ENCODE measurements around the gene PLCE1. TPM values are rescaled to one million over a fixed set of nuclear protein-coding genes. Genes with fewer than 3 reads are reported as not detected.
A peak's percentile ranks its signal among the peaks of the same experiment; 100 is the strongest.

Gene PLCE1
- total and polyA plus RNA-seq, 2 of the 13 experiments (the other 11 are each of a cell fraction or from before 2014, with no cell fraction given) = 0.04 TPM; not detected in 1

DNA sequence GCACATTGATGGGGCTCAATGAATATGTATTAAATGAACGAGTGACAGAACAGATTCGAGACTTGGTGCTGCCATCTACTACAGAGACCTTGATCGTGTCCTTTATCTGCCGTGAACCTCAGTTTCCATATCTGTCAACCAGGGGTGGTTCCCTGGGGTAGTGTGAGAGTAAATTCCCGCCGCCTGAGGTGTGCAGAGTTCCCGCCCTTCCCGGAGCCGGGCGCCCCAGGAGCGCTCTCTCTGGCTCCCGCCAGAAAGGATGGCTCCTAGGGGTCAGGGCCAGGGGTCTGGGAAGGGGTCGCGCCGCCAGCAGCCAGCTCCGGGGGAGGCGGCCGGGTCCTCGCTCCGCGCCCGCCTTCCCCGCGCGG lies 333 bp upstream of the PLCE1 start:
- intact Hi-C loops (cut with micrococcal nuclease; ENCODE audit: unreplicated experiment) = no loop called here
- H3K4me1 ChIP-seq (ENCODE audit: insufficient read depth, low read length) = peaks cover 28% of the 10 kb centered on the region

More for the DNA sequence above, 333 bp upstream of the PLCE1 start:
- H2AFZ ChIP-seq (ENCODE audit: low read length) = no peak overlapping the region
- TF ChIP-seq, protein P1, sequence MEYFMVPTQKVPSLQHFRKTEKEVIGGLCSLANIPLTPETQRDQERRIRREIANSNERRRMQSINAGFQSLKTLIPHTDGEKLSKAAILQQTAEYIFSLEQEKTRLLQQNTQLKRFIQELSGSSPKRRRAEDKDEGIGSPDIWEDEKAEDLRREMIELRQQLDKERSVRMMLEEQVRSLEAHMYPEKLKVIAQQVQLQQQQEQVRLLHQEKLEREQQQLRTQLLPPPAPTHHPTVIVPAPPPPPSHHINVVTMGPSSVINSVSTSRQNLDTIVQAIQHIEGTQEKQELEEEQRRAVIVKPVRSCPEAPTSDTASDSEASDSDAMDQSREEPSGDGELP (IDR thresholded peaks at IDR 0.05; ENCODE audit: borderline replicate concordance, low read depth) = no peak
- TF ChIP-seq KDM1A (CRISPR knock-in tag; IDR thresholded peaks at IDR 0.05) (no peak), STAG1 (CRISPR knock-in tag; IDR thresholded peaks at IDR 0.05) (no peak), PLSCR1 (CRISPR knock-in tag; IDR thresholded peaks at IDR 0.05; ENCODE audit: borderline replicate concordance) (no peak), SNAPC2 (CRISPR knock-in tag; IDR thresholded peaks at IDR 0.05) (no peak), ZNF44 (CRISPR knock-in tag; IDR thresholded peaks at IDR 0.05) (no peak), ATF6 (CRISPR knock-in tag; conservative IDR thresholded peaks at IDR 0.05) (no peak), ZNF891 (CRISPR knock-in tag; IDR thresholded peaks at IDR 0.05) (no peak), HDAC1 (CRISPR knock-in tag; IDR thresholded peaks at IDR 0.05) (no peak), ATF4 (CRISPR knock-in tag; IDR thresholded peaks at IDR 0.05) (no peak)
- no peaks in the 10 kb centered on the region for H3K79me2 ChIP-seq (ENCODE audit: insufficient read depth, low read length)
- H3K27me3 ChIP-seq (ENCODE audit: control insufficient read depth in 1 of 2, insufficient read depth in 2 of 2, low read length in 2 of 2) = peaks cover 2 to 18% of the 10 kb centered on the region in 2 experiments; a peak in 3 of 5 replicates
- no peaks in the 10 kb centered on the region for H3K36me3 ChIP-seq (replicated peaks in 1 of 2; ENCODE audit: control insufficient read depth in 1 of 2, insufficient read depth in 2 of 2, low read length in 2 of 2)
- CTCF ChIA-PET (ENCODE audit: low intra/inter-chr PET ratio, low total read pairs) = no interaction called here
- no peak overlapping the region for H3K9ac ChIP-seq (ENCODE audit: insufficient read depth, low read depth, low read length)
- WGBS (ENCODE audit: low lambda C conversion rate) = 51% methylated on average over 4 of the region's 25 CpGs
- ATAC-seq = no peak
- H3K9me3 ChIP-seq (ENCODE audit: low read length) = no peaks in the 10 kb centered on the region
- no peaks in the 10 kb centered on the region for H4K20me1 ChIP-seq (ENCODE audit: insufficient read depth, low read length)
- peak overlapping the region; percentile 68 for H3K4me2 ChIP-seq (ENCODE audit: low read depth, low read length)
- no peak for FAIRE-seq
- H3K4me3 ChIP-seq (replicated peaks in 1 of 3; ENCODE audit: insufficient read depth in 1 of 3, low read depth in 2 of 3, low read length in 3 of 3) = 0 out of 6 replicates have a peak overlapping the region, but pooled peaks of 1 of the 3 experiments have one; percentile 28
- in situ Hi-C loops (cut with HindIII; ENCODE audit: extremely low pct_ligation_motif_present, low pct_unique_long_range_greater_than_20kb) = no loop called here
- POLR2A ChIA-PET = no interaction called here
- DNase-seq (ENCODE audit: low spot score) = no peak
- no peak overlapping the region for H3K27ac ChIP-seq (ENCODE audit: extremely low read length, insufficient read depth, low read length)
- no TSS peak for BruUV-seq (replicated peaks)
